GM21723 (cell line): ENCODE measurements around the gene EXOC4.
"Not testable (repeated sequence)": the region's sequence is repeated elsewhere in the genome, so short reads cannot be mapped to it uniquely, and the experiment has no call there.

ENCODE experiments used
- ATAC-seq: cut with Tn5 transposase; IDR thresholded peaks from one replicate; pipeline ENCODE4 v1.9.1; 2021; ENCODE audit warnings: mild to moderate bottlenecking, moderate library complexity; ENCODE audit not compliant: unreplicated experiment

Gene EXOC4

GRCh38 chr7:133609806-133610205, 356.9 kb downstream of the EXOC4 start:
- ATAC-seq: no peak

DNA sequence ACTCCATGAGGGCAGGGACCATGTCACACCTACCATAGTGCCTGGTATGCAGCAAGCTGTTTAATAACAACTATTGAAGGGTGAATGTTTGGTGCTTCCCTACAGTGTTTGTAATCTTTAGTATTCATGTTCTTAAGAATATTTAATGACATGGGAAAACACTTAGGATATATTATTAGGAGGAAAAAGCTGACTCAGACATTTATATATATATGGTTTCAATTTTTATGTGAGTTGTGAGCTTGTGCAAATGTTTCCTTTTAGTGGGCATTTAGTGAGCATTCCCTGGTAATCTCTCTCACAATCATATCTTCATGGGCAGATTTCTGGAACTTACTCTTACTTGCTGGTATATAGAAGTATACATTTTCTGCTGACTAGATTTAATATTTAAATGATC, 359.1 kb downstream of the EXOC4 start:
- ATAC-seq: no peak

GRCh38 chr7:133613250-133613790, 360.4 kb downstream of the EXOC4 start:
- ATAC-seq: no peak

- ATAC-seq: no peak
Observed at GRCh38 chr7:133614251-133614650, 361.4 kb downstream of the EXOC4 start.

GRCh38 chr7:133618970-133619369, 366.1 kb downstream of the EXOC4 start:
- ATAC-seq: no peak

GRCh38 chr7:133619491-133619890, 366.6 kb downstream of the EXOC4 start:
- ATAC-seq: no peak

DNA sequence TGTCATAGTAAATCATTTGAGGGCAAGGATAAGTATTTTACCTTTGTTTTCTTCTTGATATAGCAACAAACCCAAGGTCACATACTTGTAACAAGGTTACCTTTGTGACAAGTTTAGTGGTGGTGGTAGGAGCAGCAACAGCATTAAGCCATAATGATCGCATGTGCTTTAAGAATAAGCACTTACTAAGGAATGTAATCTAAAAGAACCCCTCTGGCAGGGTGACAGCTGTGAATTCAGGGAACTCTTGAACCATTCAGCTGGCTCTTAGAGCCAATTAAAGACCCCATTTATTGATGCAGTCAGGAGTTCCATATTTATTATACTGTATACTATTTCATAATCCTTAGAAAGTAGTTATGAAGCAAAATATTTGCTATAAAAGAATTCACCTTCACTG, 370.8 kb downstream of the EXOC4 start:
- ATAC-seq: no peak

GRCh38 chr7:133625046-133625445, 372.2 kb downstream of the EXOC4 start:
- no peak for ATAC-seq

- ATAC-seq: no peak
Observed at GRCh38 chr7:133629701-133630100, 376.8 kb downstream of the EXOC4 start.

- ATAC-seq: no peak
Observed at GRCh38 chr7:133633055-133633454, 380.2 kb downstream of the EXOC4 start.

DNA sequence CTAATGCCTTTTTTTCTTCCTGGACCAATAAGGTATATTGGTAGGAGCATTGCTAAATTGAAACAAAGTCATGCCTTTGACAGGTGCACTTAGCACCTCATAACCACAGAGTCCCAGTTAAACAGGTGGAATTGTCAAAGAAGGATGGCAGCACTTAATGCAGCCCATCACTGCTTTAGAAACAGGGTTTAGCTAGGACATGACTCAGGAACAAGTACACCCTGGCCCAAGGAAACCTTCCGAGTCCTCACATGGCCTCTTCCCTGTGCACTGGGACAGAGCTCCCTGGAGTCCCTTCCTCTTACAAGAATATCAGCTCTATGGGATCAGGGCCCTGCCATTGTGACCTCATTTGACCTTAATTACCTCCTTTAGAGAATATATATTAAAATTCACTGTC, 382.7 kb downstream of the EXOC4 start:
- ATAC-seq: no peak

- no peak for ATAC-seq
Observed at GRCh38 chr7:133638857-133639256, 386.0 kb downstream of the EXOC4 start.

DNA sequence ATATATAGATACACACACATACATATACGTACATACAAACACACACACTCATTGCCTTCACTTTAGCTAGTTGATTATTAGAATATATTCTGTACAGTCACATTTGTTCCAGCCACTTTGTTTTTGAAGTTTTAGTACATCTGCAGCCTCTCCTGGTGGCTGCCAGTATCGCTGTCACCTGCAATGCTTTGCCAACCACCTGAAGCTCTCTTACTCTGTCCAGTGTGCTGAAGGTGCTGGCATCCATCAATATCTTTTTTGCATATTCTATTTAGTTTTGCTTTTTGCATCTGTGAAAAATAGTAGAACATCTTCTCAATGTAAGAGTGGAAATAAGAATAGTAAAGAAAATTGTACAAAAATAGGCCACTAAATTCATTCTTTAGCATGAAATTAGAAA, 388.6 kb downstream of the EXOC4 start:
- ATAC-seq: no peak

DNA sequence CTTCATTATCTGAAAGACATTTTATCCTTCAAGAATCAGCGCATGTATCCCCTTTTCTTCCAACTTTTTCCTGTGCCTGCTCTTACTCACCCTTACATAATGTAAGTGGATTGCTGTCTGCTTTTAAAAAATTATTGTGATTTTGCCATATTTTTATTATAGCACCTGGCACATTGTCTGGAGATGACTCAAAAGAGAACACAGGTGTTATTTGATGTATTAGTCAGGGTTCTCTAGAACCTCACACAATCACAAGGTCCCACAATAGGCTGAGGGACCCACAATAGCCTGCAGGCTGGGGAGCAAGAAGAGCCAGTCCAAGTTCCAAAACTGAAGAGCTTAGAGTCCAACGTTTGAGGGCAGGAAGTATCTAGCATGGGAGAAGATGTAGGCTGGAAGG, 390.0 kb downstream of the EXOC4 start:
- ATAC-seq: no peak

DNA sequence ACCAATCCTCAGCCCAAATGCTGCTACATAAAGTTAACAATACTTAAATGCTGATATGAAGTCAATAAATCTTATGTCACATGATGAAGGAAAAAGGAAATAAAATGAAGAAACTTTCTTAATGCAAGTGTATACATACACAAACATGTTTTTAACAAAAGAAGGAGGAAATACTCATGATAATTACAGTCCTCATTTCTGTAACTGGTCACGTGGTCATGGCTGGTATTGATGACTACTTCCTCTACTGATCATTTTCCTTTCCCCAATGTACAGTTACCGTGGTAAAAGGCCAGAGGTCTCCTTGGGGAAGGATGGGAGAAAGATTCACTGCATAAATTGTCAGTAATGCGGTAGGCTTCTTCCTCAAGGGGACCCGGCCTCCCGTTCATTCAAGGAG, 390.8 kb downstream of the EXOC4 start:
- ATAC-seq: not testable (repeated sequence)

GRCh38 chr7:133645884-133646391, 393.1 kb downstream of the EXOC4 start:
- no peak for ATAC-seq

GRCh38 chr7:133646472-133647315, 393.8 kb downstream of the EXOC4 start:
- ATAC-seq: no peak

GRCh38 chr7:133649593-133649992, 396.7 kb downstream of the EXOC4 start:
- ATAC-seq: no peak

DNA sequence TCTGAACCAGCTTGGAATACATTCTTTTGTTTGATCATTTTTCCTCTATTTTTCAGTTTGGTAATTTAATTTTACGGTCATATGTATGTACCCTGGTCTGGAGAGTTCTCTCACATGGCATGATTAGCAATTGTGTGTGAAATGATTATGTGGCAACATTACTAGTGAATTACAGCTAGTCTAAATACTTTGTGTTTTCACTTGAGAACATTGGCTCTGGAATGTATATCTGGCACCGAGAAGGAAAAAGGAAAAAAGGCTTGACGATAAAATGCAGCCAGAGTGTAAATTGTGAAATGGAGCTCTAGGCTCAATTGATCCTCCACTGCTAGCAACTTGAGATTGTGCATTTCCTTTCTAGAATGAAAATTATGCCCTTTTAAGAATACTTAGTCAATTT, 397.2 kb downstream of the EXOC4 start:
- no peak for ATAC-seq

DNA sequence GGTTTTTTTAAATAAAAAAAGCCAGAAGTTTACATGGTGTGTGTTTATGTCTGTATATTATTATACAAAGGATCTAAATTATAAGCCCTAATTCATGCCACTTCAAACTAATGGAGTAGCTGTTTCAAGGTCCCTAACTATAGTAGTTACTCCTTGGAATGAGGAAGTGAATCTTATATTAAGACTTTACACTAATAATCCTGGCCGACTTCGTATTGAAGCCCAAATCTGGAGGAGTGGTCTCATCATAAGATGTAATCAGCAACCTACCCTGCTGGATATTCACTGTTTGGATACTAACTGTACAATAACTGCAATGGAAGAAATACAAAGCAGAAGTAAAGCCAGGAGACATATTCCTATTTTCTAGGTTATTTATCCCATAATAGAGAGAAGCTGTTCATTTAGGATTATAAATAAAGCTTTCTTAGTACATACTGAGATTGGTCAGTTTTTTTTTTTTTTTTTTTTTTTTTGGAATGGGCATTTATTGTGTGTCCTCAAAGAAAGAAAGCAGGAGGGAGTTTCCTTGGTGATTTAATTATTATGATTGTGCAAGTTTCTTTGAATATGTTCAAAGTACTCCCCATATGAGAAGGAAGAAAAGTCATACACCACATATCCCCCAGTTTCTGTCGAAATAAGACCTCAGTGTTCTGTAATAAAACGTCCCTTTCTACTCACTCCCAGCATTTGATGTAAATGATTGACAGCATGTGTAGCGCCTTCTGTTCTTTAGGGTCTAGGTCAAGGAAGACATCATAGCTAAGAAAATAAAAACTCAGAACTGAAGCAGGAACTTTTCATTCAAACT, 397.8 kb downstream of the EXOC4 start:
- ATAC-seq: no peak

GRCh38 chr7:133652547-133652946, 399.7 kb downstream of the EXOC4 start:
- ATAC-seq: no peak

DNA sequence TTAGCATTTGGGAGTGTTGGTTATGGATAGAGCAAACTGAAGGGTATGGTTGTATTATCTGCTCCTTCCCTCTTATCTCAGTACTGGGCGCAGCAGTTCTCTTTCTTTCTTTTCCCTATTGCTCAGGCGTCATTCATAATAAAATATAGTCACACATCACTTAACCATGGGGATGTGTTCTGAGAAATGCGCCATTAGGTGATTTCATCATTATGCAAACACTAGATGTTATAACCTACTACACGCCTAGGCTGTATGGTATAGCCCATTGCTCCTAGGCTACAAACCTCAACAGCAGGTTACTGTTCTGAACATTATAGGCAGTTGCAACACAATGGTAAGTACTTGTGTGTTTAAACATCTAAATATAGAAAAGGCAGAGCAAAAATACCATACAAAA, 401.7 kb downstream of the EXOC4 start:
- no peak for ATAC-seq
